ENCODE data around the gene VSIG1.

The VSIG1 gene

GRCh38 chrX:108044554-108045256 is at the start of gene VSIG1:
TSS of gene VSIG1 (plus strand) at chrX:108045065. CDS start at chrX:108045131, 66 bp downstream.
- DNase-seq (ENCODE audit: low read depth): no peak

DNA sequence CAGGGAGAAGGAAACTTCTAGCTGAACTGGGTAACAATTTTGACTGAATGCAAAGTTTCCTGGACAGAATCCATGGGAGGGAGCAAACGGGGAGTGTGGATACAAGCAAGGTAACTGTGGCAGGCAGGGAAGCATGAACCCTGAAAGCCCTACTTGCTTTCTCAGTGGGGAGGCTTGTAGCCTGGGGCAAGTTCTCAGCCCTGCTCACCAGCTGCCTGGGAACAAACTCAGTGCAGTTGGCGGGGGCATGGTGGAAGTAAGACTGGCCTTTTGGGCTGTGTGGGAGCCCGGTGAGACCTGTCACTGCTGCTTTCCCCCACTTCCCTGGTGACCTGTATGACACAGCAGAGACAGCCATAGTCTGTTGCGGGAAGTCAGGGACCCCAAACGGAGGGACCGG is 48.7 kb upstream of the VSIG1 start:
- no peak for DNase-seq (ENCODE audit: low read depth)

DNA sequence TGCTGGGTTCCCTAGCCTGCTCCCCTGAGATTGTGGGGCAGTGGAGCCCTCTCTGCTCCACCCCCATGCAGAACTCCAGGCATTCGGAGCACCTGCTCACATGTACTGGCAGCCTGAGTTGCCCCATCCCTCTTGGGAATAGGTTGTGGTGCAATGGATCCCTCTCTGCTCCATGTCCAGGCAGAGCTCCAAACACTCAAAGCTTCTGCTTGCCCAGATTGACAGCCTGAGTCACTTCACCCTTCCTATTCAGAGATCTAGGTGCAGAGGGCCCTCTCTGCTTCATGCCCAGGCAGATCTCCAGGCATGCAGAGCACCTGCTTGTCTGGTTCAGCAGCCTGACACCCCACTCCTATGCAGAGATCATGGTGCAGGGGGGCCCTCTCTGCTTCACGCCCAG is 44.1 kb upstream of the VSIG1 start:
- DNase-seq (ENCODE audit: low read depth): no peak

GRCh38 chrX:108001218-108001814 is 43.5 kb upstream of the VSIG1 start:
- no peak for DNase-seq (ENCODE audit: low read depth)

DNA sequence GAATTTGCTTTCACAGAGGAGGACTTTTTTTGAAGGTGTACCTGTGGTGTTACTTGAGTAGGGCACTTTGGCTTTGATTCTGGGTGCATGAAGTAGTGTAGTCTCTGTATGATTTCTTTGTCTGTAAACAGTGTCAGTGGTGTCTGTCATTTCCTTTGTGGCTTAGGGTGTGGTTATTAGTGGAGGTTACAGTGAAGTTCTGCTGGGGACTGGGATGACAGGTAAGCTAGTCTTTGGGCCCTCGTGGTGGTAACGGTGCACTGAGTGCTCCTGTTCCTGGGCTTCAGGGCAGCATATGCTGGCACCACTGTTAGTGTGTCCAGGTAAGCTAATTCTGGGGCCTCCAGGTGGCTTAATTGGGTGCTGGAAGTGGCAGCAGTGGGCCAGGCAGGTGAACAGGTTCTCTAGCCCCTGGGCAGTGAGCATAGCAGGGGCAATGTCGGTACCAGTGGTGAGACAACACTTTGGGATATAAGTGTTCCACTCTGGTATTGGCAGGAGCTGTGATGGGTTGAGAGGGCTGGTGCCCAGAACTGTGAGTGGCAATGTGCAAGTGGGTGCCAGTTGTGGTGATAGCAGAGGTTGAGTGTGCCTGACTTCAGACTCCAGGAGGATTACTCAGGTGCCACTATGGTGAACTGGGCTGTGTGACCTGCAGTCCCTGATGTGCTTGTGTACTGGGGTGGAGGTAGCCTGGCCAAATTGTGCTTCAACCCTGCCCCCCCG is 26.0 kb upstream of the VSIG1 start:
- no peak for DNase-seq (ENCODE audit: low read depth)

GRCh38 chrX:108019382-108019875 is 25.4 kb upstream of the VSIG1 start:
- DNase-seq (ENCODE audit: low read depth): no peak

DNA sequence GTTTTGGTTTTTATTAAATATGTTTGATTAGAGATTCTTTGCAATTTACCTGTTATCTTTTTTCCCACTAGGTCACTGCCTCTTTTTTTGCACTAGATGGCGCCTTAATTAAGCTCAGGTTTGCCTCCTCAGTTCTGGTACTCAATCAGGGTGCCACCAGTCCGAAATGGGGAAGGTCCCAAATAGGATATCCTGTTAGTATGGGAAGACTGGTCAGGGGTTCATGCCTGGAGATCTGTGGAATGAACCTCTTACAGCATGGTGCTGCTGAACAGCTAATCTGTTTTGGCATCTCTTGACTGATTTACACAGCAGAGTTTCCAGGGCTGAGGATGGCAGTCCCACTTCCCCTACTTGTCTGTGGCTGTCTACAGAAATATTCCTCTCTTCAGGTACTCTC is 24.2 kb upstream of the VSIG1 start:
- DNase-seq (ENCODE audit: low read depth): no peak

- no peak for DNase-seq (ENCODE audit: low read depth)
Measured at GRCh38 chrX:108022491-108023089, 22.3 kb upstream of the VSIG1 start.

DNA sequence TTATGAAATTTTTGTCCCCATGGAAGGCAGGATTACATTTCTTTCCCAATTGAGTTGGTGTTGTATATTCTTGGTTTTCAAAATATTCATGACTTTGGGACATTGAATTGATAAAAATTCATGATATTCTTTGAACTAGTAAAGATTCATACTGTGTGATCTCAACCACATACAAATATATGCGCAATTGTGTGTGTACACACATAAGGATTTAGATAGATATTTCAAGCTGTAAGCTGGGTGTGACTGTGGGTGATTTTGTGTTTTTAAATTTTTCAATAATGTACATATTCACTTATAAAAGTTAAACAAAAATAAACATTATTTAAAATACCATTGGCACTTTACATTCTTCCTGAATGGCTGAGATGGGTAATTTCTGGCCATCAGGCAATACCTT is 19.5 kb upstream of the VSIG1 start:
- no peak for DNase-seq (ENCODE audit: low read depth)

GRCh38 chrX:108025954-108026600 is 18.8 kb upstream of the VSIG1 start:
- no peak for DNase-seq (ENCODE audit: low read depth)

DNA sequence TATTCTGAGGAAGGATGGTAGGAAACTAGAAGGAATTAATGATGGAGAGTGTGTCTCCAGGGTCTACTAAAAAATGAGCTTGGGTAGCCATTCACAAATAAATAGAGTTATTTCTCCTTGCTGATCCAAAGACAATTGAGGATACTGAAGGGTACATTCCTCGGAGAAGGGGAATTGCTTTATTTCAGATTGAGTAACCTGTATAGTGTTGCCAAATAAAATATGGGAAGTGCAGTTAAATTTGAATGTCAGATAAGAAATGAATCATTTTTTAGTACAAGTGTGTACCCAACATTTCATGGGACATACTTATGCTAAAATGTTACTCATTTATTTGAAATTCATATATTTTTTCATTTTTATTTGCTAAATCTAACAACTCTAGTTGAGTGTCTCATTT is 16.0 kb upstream of the VSIG1 start:
- no peak for DNase-seq (ENCODE audit: low read depth)

DNA sequence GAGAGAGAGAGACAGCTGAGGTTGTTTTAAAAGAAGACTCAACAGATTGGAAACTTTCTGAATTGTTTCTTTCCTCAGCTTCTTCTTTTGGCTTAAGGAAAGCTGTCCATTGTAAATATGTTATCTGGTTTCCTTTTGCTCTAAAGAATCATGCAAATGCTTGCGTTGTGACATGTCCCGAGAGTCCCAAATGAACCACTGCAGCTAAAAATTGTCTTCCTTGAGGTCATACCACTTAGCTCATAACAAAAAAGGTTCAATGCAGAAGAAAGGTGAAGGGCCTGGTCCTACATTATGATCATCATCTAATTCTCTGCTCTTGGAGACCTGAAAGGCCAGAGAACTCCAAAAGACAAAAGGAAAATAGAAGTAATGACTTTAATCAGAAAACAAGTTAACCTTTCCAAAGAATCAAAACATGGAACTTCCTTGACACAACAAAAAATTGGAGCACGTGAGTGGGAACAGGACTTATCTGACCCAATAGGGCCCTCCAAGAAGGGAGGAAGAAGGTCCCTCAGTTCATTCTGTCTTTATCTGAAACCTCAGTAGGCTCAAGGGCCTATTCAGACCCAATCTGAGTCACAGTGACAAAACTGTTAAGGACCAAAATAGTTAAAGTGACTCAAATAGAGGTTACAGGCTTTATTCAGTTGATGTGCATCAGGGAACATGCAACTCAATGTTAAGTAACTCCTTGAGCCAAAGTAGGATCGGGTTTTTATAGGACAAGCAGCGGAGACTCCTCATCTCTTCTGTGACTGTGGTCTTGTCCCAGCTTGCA is 14.7 kb upstream of the VSIG1 start:
- no peak for DNase-seq (ENCODE audit: low read depth)

GRCh38 chrX:108032944-108033343 is 11.9 kb upstream of the VSIG1 start:
- no peak for DNase-seq (ENCODE audit: low read depth)

DNA sequence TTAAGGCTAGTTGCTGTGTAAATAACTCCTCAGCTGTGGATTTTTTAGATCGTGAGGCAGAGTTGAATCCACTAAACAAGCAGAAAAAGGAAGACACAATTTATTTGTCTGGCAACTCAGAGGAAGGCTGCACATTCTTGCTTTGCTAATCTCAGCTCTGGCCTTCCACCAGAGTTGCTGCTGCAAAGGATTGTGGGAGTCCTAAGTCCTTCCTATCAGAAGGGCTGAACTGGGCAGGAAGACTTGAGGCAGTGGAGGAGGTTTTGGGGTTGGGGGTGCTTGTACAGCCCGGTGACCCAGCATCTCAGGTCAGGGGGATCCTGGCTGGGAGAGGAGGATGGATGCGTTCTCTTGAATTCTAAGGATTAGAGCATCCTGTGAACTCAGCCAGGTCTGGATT is 11.0 kb upstream of the VSIG1 start:
- DNase-seq (ENCODE audit: low read depth): no peak

DNA sequence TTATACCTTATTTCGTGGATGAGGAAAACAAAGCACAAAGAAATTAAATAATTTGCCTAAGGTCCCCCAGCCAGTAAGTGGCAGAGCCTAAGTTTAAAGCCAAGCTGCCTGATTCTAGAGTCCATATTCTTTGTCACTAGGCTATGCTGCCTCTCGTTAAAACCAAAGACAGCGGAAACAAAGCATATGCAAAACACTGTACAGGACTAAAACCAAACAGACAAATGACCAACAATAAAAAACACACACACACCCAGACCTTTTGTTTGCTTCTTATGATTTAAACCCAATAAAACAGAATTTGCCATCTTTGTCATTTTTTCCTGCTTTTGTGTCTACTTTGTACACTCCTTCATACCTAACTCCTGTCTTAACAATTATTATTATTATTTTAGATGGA is 10.1 kb upstream of the VSIG1 start:
- DNase-seq (ENCODE audit: low read depth): no peak

DNA sequence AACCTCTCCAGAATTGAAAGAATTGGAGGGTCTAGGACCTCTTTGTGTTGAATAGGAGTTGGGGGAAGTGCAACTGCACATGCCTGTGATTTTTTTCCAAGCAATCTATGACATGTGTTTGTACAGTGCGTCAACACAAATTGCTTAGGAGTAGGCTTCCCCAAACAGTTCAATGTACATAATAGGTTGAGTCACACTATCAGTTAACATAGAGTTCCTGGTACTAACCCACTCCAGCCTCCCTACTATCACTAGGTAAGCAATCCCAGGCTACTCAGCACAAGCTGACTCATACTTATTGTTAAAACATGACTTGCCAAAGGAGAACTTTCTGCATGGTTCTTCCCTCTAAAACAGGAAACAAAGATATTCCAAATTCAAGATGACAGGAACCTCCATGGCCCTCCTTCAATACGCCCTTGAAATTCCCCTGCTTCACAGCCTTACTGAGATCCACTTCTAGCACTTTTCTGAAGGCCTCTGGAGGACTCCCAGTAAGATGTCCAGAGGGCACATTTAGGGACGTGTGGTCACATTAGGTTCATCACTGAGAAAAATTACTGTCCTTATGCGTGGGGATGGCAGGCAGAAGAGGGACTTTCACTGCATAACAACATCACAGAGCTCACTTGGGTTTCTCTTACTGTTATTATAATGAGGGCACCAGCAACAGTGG is 8.4 kb upstream of the VSIG1 start:
- peak; percentile 20 for DNase-seq (ENCODE audit: low read depth)

- no peak for DNase-seq (ENCODE audit: low read depth)
Measured at GRCh38 chrX:108049649-108050048, 4.8 kb downstream of the VSIG1 start.

DNA sequence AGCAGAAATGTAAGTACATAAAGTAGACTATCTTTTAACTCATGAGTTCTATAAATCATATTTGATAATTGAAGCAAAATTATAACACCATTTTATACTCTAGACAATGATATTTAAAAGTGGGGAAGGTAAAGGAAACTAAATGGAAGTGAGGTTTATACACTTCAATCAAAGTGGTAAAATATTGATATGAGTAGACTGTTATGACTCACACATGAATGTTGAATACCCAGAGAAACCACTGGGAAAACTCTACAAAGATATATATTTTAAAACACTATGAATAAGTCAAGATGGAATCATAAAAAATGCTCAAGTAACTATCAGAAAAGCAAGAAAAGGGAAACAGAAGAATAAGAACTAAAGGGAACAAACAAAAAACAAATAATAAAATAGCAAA is 8.4 kb downstream of the VSIG1 start:
- DNase-seq (ENCODE audit: low read depth): no peak

GRCh38 chrX:108055546-108055945 is 10.7 kb downstream of the VSIG1 start:
- DNase-seq (ENCODE audit: low read depth): no peak

GRCh38 chrX:108059801-108060200 is 14.9 kb downstream of the VSIG1 start:
- DNase-seq (ENCODE audit: low read depth): no peak

DNA sequence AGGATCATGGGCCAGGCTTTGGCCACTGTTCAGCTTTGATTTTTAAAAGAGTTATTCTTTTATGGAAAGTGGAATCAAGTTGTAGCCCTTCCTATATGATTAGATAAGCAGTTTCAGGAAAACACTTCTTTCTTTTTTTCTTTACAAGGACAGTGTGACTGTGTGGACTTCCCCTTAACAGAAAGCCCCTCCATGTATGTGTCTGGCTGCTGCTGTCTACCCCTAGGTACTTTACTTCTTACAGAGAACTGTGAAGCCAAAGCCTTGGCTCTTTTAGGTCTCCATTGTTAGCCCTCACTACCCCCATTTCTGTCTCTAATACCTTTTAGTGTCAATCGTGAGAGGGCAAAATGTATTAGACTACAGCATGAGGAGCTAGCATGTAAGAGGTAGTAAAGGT is 19.1 kb downstream of the VSIG1 start:
- no peak for DNase-seq (ENCODE audit: low read depth)

Measured in stromal cell of bone marrow (primary cell).